ENCODE data around the gene CWF19L2.
"Not testable (repeated sequence)": the region's sequence is repeated elsewhere in the genome, so short reads cannot be mapped to it uniquely, and the experiment has no call there.

CWF19L2 gene

GRCh38 chr11:107438148-107438547, 19.5 kb downstream of the CWF19L2 start:
- no peak for DNase-seq (ENCODE audit: low spot score)

DNA sequence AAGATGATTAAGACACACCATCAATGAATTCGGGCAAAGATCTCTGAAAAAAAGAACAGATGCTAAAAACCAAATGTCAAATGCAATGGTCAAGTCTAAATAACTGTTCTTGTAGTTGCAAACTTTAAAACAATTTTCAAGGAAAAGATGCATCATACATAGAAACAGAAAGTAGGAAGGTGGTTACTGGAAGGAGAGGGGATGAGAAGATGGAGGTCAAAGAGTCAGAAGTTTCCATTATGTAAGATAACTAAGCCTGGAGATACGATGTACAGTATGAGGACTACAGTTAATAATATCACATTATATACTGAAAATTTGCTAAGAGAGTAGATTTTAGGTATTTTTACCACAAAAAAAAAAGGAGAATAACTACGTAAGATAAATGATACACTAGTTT, 27.1 kb downstream of the CWF19L2 start:
- DNase-seq (ENCODE audit: low spot score), result no peak

DNA sequence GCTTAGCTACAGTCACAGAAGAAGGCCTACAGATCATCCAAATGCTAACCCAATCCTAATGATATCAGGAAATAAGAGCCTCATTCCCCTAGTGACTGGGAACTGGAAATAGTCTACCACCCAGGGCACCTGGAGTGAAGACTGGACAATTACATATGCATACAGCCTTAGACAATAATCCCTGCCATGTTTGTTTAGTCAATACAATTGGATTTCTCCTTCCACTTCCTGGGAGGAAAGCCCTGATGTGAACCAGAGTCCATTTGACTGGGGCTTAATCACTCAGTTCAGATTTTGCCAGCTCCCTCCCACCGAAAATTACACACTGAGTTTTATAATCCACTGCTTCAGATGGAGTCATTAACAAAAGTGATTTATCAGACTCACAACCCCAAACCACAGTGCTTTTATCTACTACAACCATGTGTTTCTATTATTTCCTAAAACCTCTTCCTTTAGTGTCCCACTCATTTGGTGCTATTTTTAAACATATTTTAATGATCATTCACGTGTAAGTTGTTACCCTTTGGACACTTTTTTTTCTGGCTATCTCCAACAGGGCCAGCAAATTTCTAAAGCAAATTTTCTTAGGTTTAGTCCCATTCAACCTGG, 29.9 kb downstream of the CWF19L2 start:
- no peak for DNase-seq (ENCODE audit: low spot score)

GRCh38 chr11:107413352-107413751, 44.3 kb downstream of the CWF19L2 start:
- no peak for DNase-seq (ENCODE audit: low spot score)

GRCh38 chr11:107408762-107409211, 48.8 kb downstream of the CWF19L2 start:
- no peak for DNase-seq (ENCODE audit: low spot score)

- no peak for DNase-seq (ENCODE audit: low spot score)
These were observed 52.4 kb downstream of the CWF19L2 start for GRCh38 chr11:107405260-107405659.

- DNase-seq (ENCODE audit: low spot score), result not testable (repeated sequence)
These were observed 56.5 kb downstream of the CWF19L2 start for GRCh38 chr11:107401131-107401530.

DNA sequence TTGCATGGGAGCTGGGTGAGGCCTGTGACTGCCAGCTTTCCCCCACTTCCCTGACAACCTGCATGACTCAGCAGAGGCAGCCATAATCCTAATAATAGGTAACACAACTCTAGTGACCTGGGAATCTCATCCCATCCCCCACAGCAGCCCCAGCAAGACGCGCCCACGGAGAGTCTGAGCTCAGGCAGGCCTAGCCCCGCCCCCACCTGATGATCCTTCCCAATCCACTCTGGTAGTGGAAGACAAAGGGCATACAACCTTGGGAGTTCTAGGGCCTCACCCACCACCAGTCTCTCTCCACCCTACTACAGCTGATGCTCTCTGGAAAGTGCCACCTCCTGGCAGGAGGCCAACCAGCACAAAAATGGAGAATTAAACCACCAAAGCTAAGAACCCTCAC, 60.3 kb downstream of the CWF19L2 start:
- no peak for DNase-seq (ENCODE audit: low spot score)

- DNase-seq (ENCODE audit: low spot score), result no peak
These were observed 65.0 kb downstream of the CWF19L2 start for GRCh38 chr11:107392611-107393010.

GRCh38 chr11:107390701-107391100, 66.9 kb downstream of the CWF19L2 start:
- not testable (repeated sequence) for DNase-seq (ENCODE audit: low spot score)

DNA sequence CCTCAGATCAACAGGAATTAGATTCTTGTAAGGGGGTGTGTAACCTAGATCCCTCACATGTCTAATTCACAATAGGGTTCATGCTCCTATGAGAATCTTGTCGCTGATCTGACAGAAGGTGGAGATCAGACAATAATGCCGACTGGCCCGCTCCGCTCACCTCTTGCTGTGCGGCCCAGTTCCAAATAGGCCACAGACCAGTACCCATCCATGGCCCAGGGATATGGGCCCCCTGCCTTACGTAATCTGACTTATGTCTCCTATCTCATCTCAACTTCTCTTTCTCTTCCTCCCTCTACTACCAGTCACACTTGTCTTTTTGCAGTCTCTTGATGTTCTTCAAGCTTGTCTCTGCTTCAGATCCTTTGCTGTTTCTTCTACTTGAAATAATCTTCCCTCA, 70.0 kb downstream of the CWF19L2 start:
- no peak for DNase-seq (ENCODE audit: low spot score)

DNA sequence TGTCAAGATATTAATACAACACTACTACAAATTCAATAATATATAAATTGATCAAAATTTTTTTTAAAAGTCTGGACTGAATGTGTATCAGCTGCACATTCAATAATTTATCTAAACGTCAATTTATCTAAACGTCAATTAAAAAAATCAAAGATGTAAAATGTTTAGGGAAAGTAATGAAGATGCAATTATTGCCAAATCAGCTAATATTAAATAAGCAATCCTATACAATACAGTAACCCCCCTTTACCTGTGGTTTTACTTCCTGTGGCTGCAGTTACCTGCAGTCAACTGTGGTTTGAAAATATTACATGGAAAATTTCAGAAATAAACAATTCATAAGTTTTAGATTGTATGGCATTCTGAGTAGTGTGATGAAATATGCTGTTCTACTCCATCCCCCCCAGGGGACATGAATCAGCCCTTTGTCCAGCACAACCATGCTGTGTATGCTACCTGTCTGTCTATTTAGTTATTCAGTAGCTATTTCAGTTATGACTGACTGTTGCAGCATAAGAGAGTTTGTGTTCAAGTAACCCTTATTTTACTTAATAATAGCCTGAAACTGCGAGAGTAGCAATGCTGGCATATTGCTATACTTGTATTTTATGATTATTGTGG, 72.2 kb downstream of the CWF19L2 start:
- DNase-seq (ENCODE audit: low spot score), result no peak

DNA sequence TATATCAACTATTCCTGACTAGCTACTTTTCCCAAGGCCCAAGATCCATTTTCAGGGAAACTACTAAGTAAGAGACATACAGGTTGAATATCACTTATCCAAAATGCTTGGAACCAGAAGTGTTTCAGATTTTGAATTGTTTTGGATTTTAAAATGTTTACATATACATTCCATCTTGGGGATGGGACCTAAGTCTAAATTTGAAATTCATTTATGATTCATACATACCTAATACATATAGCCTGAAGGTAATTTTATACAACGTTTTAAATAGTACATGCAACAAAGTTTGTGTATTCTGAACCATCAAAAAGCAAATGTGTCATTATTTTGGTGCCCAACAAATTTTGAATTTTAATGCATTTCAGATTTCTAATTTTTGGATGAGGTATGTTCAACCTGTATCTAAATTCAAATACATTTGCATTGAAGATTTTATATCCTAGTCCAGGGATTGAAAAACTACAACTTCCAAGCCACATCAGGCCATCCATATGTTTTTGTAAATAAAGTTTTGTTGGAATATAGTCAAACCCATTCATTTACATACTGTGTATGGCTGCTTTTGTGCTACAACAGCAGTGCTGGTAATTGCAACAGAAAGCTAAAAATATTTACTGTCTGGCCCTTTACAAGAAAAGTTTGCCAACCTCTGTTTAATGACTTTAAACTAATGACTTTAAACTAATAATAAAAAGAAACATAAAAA, 73.3 kb downstream of the CWF19L2 start:
- DNase-seq (ENCODE audit: low spot score), result no peak

GRCh38 chr11:107372439-107372838, 85.2 kb downstream of the CWF19L2 start:
- no peak for DNase-seq (ENCODE audit: low spot score)

DNA sequence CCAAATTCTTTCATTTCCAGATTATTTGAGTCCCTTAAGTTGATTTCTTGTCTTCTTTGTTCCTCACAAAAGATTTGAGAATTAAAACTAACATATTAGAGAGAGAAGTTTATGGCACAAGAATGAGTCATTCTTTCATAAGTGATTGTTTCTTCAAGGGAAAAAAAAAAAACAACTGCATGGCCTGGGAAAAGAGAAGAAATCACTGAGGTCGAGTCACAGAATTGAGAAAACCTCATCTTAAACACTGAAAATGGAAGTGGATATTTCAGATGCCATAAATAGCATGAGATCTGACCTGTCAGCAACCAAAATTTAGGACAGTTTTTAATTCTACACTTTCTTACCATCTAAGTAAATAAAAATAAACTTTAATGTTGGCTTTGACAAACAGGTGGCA, 87.2 kb downstream of the CWF19L2 start:
- no peak for DNase-seq (ENCODE audit: low spot score)

GRCh38 chr11:107359701-107360100, 97.9 kb downstream of the CWF19L2 start:
- no peak for DNase-seq (ENCODE audit: low spot score)

GRCh38 chr11:107357877-107358276, 99.7 kb downstream of the CWF19L2 start:
- no peak for DNase-seq (ENCODE audit: low spot score)

- no peak for DNase-seq (ENCODE audit: low spot score)
These were observed 102.8 kb downstream of the CWF19L2 start for GRCh38 chr11:107354780-107355179.

DNA sequence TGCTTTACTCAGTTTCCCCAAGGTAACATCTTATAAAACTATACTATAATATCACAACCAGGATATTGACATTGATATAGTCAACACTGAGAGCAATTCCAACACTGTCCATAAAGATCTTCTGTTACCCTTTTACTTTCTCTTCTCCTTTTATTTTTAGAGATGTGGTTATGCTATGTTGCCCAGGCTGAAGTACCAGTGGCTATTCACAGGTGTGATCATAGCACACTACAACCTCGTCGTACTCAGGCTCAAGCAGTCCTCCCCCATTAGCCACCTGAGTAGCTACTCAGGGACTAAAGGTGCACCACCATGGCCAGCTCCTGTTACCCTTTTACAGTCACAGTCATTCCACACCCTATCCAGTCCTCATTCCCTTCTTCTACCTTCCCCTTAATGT, 119.7 kb downstream of the CWF19L2 start:
- no peak for DNase-seq (ENCODE audit: low spot score)

GRCh38 chr11:107331728-107332127, 125.9 kb downstream of the CWF19L2 start:
- no peak for DNase-seq (ENCODE audit: low spot score)

GRCh38 chr11:107329164-107329563, 128.5 kb downstream of the CWF19L2 start:
- DNase-seq (ENCODE audit: low spot score), result no peak

GRCh38 chr11:107316426-107316825, 141.2 kb downstream of the CWF19L2 start:
- DNase-seq (ENCODE audit: low spot score), result no peak

DNA sequence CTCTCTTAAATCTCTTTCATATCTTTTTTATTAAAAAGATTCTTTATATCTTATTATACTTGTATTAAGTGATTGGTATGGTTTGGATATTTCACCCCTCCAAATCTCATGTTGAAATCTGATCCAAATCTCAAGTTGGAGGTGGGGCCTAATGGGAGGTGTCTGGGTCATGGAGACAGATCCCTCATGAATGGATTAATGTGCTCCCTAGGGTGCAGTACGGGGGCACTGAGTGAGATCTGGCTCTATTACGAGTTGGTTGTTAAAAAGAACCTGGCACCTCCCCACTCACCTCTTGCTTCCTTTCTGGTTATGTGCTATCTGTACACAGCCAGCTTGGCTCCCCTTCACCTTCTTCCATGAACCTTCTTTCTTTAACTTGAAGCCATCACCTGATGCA, 149.6 kb downstream of the CWF19L2 start:
- DNase-seq (ENCODE audit: low spot score), result no peak

All from CD4-positive, alpha-beta T cell treated with Interleukin-2 at 100 ng/mL for 4 hours (primary cell).